ENCODE data around the gene PAK1. TPM values are rescaled to one million over a fixed set of nuclear protein-coding genes. Genes with fewer than 3 reads are reported as not detected.

Gene PAK1
- total RNA-seq, 1 experiment from 2014 or later, result 26.1 TPM

GRCh38 chr11:77401486-77402217 lies 72.2 kb downstream of the PAK1 start:
- ChIA-PET CTCF (interaction anchor here (0.6 to 0.7 kb wide), 2 partner anchors 92 to 354 kb away, joined by 3 to 7 read pairs; no protein-coding TSS in a partner anchor), POLR2A (ENCODE audit: unreplicated experiment) (no interaction called here)
- peak; percentile 77 for ATAC-seq
- Histone ChIP-seq H3K4me3 (ENCODE audit: low read length) (no peak overlapping the region), H3K36me3 (ENCODE audit: low read depth, low read length) (no peaks in the 10 kb centered on the region), H3K4me1 (ENCODE audit: insufficient read depth, low read length) (peaks cover 13% of the 10 kb centered on the region; the same call in 1 of the 2 replicates), H3K9me3 (ENCODE audit: low read length) (no peaks in the 10 kb centered on the region), H3K9me2 (replicated peaks; ENCODE audit: low read length) (no peaks in the 10 kb centered on the region), H3K27ac (ENCODE audit: low read length) (no peak overlapping the region), H3K79me2 (ENCODE audit: low read length) (no peaks in the 10 kb centered on the region), H3K4me2 (ENCODE audit: low read length) (no peak overlapping the region), H3K9ac (ENCODE audit: low read length) (no peak overlapping the region), H2AFZ (ENCODE audit: low read length) (no peak overlapping the region), H4K20me1 (ENCODE audit: low read length) (no peaks in the 10 kb centered on the region), H3K27me3 (ENCODE audit: low read length) (no peaks in the 10 kb centered on the region), H3F3A (ENCODE audit: low read length, unreplicated experiment) (no peaks in the 10 kb centered on the region)
- BruUV-seq (replicated peaks), result no TSS peak
- peak; percentile 30 for DNase-seq
- no peak for TF ChIP-seq CTCF (conservative IDR thresholded peaks at IDR 0.05; ENCODE audit: low read depth, low read length)
- no peak for TF ChIP-seq EZH2phosphoT487 (IDR thresholded peaks at IDR 0.05; ENCODE audit: borderline replicate concordance, low read length)
- no peak for TF ChIP-seq EZH2 (IDR thresholded peaks at IDR 0.05; ENCODE audit: low read length, unreplicated experiment)
- intact Hi-C loops (cut with micrococcal nuclease), result loop anchor here (10.0 kb wide), 1 partner anchor 207 kb away; no protein-coding TSS in a partner anchor

DNA sequence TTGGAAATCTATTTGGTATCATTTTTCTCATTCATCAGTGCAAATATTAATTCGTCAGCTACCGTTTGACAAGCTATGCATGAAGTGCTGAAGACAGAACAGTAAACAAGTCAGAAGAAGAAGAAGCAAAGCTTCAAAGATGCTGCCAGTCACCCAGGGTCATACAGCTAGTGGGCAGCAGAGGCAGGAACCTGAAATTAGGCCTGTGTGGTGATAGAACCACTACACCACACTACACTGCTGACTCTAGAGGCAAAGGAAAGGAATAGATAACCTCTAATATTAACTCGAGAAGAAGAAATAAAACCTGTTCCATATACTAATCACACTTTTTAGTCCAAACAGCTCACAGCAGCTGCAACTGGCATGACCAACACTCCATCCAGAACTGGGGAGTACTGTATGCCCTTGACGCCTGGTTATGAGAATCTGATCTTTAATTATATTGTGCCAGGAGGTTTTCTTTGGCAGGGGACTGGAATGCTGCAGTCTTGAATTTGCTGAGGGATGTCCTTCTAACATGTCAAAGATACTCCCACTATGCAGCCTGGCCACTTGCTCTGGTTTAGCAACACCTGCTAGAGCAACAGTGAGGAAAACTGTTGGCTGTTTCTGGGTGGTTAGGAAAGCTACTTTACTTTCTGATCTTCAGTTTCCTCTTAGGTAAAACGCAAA lies 73.0 kb downstream of the PAK1 start:
- TF ChIP-seq EZH2phosphoT487 (IDR thresholded peaks at IDR 0.05; ENCODE audit: borderline replicate concordance, low read length) (no peak), EZH2 (IDR thresholded peaks at IDR 0.05; ENCODE audit: low read length, unreplicated experiment) (no peak), CTCF (conservative IDR thresholded peaks at IDR 0.05; ENCODE audit: low read depth, low read length) (no peak)
- ATAC-seq (no peak; the same call in 1 of the 2 replicates), DNase-seq (no peak)

More for the DNA sequence above, 73.0 kb downstream of the PAK1 start:
- Histone ChIP-seq H4K20me1 (ENCODE audit: low read length) (no peaks in the 10 kb centered on the region), H3K4me2 (ENCODE audit: low read length) (no peak overlapping the region), H3K9me2 (replicated peaks; ENCODE audit: low read length) (no peaks in the 10 kb centered on the region), H3K4me3 (ENCODE audit: low read length) (no peak overlapping the region), H3K4me1 (ENCODE audit: insufficient read depth, low read length) (peaks cover 17% of the 10 kb centered on the region), H3K27me3 (ENCODE audit: low read length) (no peaks in the 10 kb centered on the region), H3F3A (ENCODE audit: low read length, unreplicated experiment) (no peaks in the 10 kb centered on the region), H3K9ac (ENCODE audit: low read length) (no peak overlapping the region), H3K9me3 (ENCODE audit: low read length) (no peaks in the 10 kb centered on the region), H3K36me3 (ENCODE audit: low read depth, low read length) (no peaks in the 10 kb centered on the region), H3K79me2 (ENCODE audit: low read length) (no peaks in the 10 kb centered on the region), H3K27ac (ENCODE audit: low read length) (no peak overlapping the region), H2AFZ (ENCODE audit: low read length) (no peak overlapping the region)
- intact Hi-C loops (cut with micrococcal nuclease), result loop anchor here (10.0 kb wide), 1 partner anchor 206 kb away; no protein-coding TSS in a partner anchor
- CTCF ChIA-PET, result interaction anchor here (0.7 kb wide), 1 partner anchor 93 kb away, joined by 3 read pairs; no protein-coding TSS in a partner anchor
- POLR2A ChIA-PET (ENCODE audit: unreplicated experiment), result no interaction called here
- BruUV-seq (replicated peaks), result no TSS peak
